Endometrial microvascular endothelial cells (primary cell): Measurements from ENCODE around the gene CACNA2D4. TPM values are rescaled to one million over a fixed set of nuclear protein-coding genes. Genes with fewer than 3 reads are reported as not detected.

Experiments
- in situ Hi-C: cut with HindIII; loops from 2 replicates; pipeline ENCODE4 v1.10.0; 2017; ENCODE audit warnings: low sequenced_read_pairs, low pct_unique_long_range_greater_than_20kb; ENCODE audit errors: inconsistent ontology term
- total RNA-seq: library from RNA; depleted of rRNA; stranded (reverse); fragments of >200 nt; gene quantifications from one replicate; pipeline ENCODE4 v1.2.3, GENCODE V29; 2015; ENCODE audit errors: inconsistent ontology term

Gene CACNA2D4
- total RNA-seq = not detected

- in situ Hi-C loops = no loop called here
Measured at GRCh38 chr12:1918081-1918883, at the start of gene CACNA2D4. TSS of gene CACNA2D4 (minus strand) at chr12:1918652. CDS start at chr12:1918473, 179 bp downstream.

- in situ Hi-C loops = no loop called here
Measured at GRCh38 chr12:1966561-1967226, 48.2 kb upstream of the CACNA2D4 start.

- in situ Hi-C loops = no loop called here
Measured at GRCh38 chr12:1965916-1966315, 47.5 kb upstream of the CACNA2D4 start.

GRCh38 chr12:1962051-1963020 lies 43.9 kb upstream of the CACNA2D4 start:
- in situ Hi-C loops = no loop called here

GRCh38 chr12:1956716-1957115 lies 38.3 kb upstream of the CACNA2D4 start:
- in situ Hi-C loops = no loop called here

GRCh38 chr12:1949771-1950470 lies 31.5 kb upstream of the CACNA2D4 start:
- in situ Hi-C loops = loop anchor here (25.0 kb wide), 1 partner anchor 138 kb away; the partner anchor contains the start of gene LRTM2

- in situ Hi-C loops = loop anchor here (25.0 kb wide), 1 partner anchor 137 kb away; the partner anchor contains the start of gene LRTM2
Measured at GRCh38 chr12:1948883-1949282, 30.4 kb upstream of the CACNA2D4 start.

GRCh38 chr12:1947081-1947480 lies 28.6 kb upstream of the CACNA2D4 start:
- in situ Hi-C loops = loop anchor here (25.0 kb wide), 1 partner anchor 135 kb away; the partner anchor contains the start of gene LRTM2

GRCh38 chr12:1946296-1946695 lies 27.8 kb upstream of the CACNA2D4 start:
- in situ Hi-C loops = loop anchor here (25.0 kb wide), 1 partner anchor 134 kb away; the partner anchor contains the start of gene LRTM2

GRCh38 chr12:1945502-1945901 lies 27.1 kb upstream of the CACNA2D4 start:
- in situ Hi-C loops = loop anchor here (25.0 kb wide), 1 partner anchor 133 kb away; the partner anchor contains the start of gene LRTM2

GRCh38 chr12:1939801-1940607 lies 21.6 kb upstream of the CACNA2D4 start:
- in situ Hi-C loops = loop anchor here (25.0 kb wide), 1 partner anchor 128 kb away; the partner anchor contains the start of gene LRTM2

- in situ Hi-C loops = loop anchor here (25.0 kb wide), 1 partner anchor 127 kb away; the partner anchor contains the start of gene LRTM2
Measured at GRCh38 chr12:1939331-1939730, 20.9 kb upstream of the CACNA2D4 start.

GRCh38 chr12:1937481-1938224 lies 19.2 kb upstream of the CACNA2D4 start:
- in situ Hi-C loops = loop anchor here (25.0 kb wide), 1 partner anchor 125 kb away; the partner anchor contains the start of gene LRTM2

- in situ Hi-C loops = loop anchor here (25.0 kb wide), 1 partner anchor 124 kb away; the partner anchor contains the start of gene LRTM2
Measured at GRCh38 chr12:1936406-1937320, 18.2 kb upstream of the CACNA2D4 start.

GRCh38 chr12:1935700-1936378 lies 17.4 kb upstream of the CACNA2D4 start:
- in situ Hi-C loops = loop anchor here (25.0 kb wide), 1 partner anchor 124 kb away; the partner anchor contains the start of gene LRTM2
